Mucosa of descending colon (tissue), 3 donors: ENCODE measurements around the gene MYCBP2. TPM values are rescaled to one million over a fixed set of nuclear protein-coding genes. Genes with fewer than 3 reads are reported as not detected.

Experiments
- ATAC-seq: fragments of 200-7000 bp; cut with Tn5 transposase; one replicate; pipeline ENCODE4 v1.9.1; 2020; ENCODE audit warnings: mild to moderate bottlenecking, moderate library complexity
- DNase-seq, 3 donors: peaks; one replicate each; pipeline ENCODE4 v3.0.0-alpha.2; 2020
- H3K36me3 ChIP-seq: fragments of 200-600 bp; one replicate; pipeline ENCODE4 v1.8.0; 2021; ENCODE audit warnings: low read depth, mild to moderate bottlenecking
- H3K4me1 ChIP-seq: fragments of 200-600 bp; one replicate; pipeline ENCODE4 v1.8.0; 2021; ENCODE audit warnings: low read depth, mild to moderate bottlenecking
- H3K4me3 ChIP-seq: fragments of 200-600 bp; one replicate; pipeline ENCODE4 v1.8.0; 2021; ENCODE audit warnings: mild to moderate bottlenecking
- H3K9me3 ChIP-seq: fragments of 200-600 bp; one replicate; pipeline ENCODE4 v1.8.0; 2021; ENCODE audit warnings: mild to moderate bottlenecking
- intact Hi-C, 2 donors: fragments of 100-400 bp; cut with DNase I in 1 of 2; cut with micrococcal nuclease in 1 of 2; formaldehyde crosslinking; loops; one replicate each; pipeline versions ENCODE4 v1.11.0 to v1.11.1; 2022; cut with DNase I, micrococcal nuclease
- total RNA-seq, 3 donors: library from RNA; stranded (reverse); fragmentation: NEBNext Ultra II Directional in 2 of 3; extraction: Animal tissue kit (Norgen Biotek cat#: 25700) in 2 of 3; gene quantifications; one replicate each; pipeline versions ENCODE4 v1.2.1 to v1.2.4, GENCODE V29; 2021 to 2023
- TF ChIP-seq, protein P1 (sequence below): fragments of 200-600 bp; IDR thresholded peaks from one replicate; pipeline ENCODE4 v1.8.0; 2022; ENCODE audit warnings: antibody characterized with exemption, mild to moderate bottlenecking
- donor health status: DM: no; HTN: no; CAD: no; lungs with moderate emphysema.
- donor health status: DM: no; HTN: no; CAD: no.
- donor health status: DM: no; HTN: yes; CAD: no.

MYCBP2 gene
- total RNA-seq, 3 donors from 2014 or later, result 27.6 to 81.5 (median 46.1) TPM

DNA sequence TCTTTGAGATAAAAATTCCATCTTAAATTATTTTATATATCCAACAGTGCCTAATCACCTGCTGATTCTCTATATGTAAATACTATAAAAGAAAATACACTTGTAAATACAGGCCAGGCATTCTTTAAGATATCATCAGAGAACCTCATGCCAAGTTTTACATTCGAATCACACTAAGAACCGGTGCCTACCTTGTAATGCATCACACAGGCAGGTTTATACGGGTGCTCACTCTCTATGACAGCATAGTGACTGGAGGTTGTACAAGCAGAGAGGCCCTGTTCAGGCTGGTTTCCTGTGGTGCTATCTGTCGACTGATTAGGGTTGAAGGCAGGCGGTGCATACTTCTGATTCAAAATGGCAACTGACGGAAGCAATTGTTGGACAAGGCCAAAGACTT lies 158.7 kb downstream of the MYCBP2 start:
- H3K4me1 ChIP-seq, result peaks cover 3% of the 10 kb centered on the region
- TF ChIP-seq, protein P1, sequence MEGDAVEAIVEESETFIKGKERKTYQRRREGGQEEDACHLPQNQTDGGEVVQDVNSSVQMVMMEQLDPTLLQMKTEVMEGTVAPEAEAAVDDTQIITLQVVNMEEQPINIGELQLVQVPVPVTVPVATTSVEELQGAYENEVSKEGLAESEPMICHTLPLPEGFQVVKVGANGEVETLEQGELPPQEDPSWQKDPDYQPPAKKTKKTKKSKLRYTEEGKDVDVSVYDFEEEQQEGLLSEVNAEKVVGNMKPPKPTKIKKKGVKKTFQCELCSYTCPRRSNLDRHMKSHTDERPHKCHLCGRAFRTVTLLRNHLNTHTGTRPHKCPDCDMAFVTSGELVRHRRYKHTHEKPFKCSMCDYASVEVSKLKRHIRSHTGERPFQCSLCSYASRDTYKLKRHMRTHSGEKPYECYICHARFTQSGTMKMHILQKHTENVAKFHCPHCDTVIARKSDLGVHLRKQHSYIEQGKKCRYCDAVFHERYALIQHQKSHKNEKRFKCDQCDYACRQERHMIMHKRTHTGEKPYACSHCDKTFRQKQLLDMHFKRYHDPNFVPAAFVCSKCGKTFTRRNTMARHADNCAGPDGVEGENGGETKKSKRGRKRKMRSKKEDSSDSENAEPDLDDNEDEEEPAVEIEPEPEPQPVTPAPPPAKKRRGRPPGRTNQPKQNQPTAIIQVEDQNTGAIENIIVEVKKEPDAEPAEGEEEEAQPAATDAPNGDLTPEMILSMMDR, result no peak
- DNase-seq, result peak in 1 of 3 donors; percentile 24
- H3K9me3 ChIP-seq, result no peaks in the 10 kb centered on the region
- intact Hi-C loops, result no loop called here
- ATAC-seq, result peak; percentile 97
- H3K4me3 ChIP-seq, result no peak overlapping the region
- no peaks in the 10 kb centered on the region for H3K36me3 ChIP-seq

DNA sequence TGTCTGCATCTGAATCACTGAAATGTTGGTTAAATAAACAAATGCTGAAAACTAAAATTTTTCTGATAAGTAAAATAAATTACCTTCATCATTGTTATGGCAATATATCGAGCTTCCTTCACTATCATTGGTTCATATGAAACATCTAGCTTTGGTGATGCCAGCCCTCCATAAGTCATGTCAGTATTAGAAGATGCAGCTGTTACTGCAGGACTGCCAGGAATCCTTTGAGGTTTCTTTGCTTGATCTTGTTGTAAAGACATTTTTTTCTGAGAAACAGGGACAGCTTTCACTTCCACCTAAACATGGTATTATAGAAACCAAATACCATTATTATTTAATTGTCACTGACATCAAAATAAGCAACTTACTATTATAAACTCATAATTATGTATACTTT lies 176.2 kb downstream of the MYCBP2 start:
- intact Hi-C loops, result no loop called here
- TF ChIP-seq, protein P1, result no peak
- Histone ChIP-seq H3K9me3 (no peaks in the 10 kb centered on the region), H3K4me1 (no peaks in the 10 kb centered on the region), H3K4me3 (no peak overlapping the region), H3K36me3 (no peaks in the 10 kb centered on the region)
- DNase-seq (no peak), ATAC-seq (no peak)

DNA sequence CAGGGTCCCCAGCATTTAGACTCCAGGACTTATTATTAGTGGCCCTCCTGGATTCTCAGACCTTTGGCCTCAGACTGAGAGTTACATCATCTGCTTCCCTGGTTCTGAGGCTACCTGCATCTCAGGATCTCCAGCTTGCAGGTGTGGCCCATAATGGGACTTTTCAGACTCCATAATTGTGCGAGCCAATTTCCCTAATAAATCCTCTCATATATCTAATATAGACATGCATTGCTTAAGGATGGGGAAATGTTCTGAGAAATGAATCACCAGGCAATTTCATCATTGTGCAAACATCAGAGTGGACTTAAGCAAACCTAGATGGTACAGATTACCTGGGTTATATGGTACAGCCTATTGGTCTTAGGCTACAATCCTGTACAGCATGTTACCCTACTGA lies 183.5 kb downstream of the MYCBP2 start:
- Histone ChIP-seq H3K9me3 (no peaks in the 10 kb centered on the region), H3K4me1 (no peaks in the 10 kb centered on the region), H3K4me3 (no peak overlapping the region), H3K36me3 (no peaks in the 10 kb centered on the region)
- no peak for DNase-seq
- TF ChIP-seq, protein P1, result no peak
- peak; percentile 94 for ATAC-seq
- intact Hi-C loops, result no loop called here

DNA sequence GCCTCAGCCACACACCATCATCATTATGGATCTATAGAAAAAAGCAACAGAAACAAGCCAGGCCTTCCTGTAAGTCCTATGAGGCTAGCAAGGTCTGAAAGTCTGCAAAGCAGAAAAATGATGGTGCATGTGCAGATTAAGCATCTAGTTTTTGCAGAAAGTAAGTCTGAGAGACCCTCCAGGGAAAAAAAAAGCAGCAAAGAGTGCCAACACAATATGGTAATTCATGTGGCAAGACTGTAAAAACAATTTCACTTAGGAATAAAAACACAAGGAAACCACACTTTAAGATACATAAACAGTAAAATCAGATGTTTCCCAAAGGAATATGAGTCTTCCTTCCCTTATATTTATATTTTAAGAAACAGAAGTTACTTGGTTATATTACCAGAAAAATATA lies 187.6 kb downstream of the MYCBP2 start:
- DNase-seq (no peak), ATAC-seq (no peak)
- intact Hi-C loops, result no loop called here
- no peaks in the 10 kb centered on the region for H3K36me3 ChIP-seq
- no peaks in the 10 kb centered on the region for H3K4me1 ChIP-seq
- TF ChIP-seq, protein P1, result no peak
- H3K4me3 ChIP-seq, result no peak overlapping the region
- no peaks in the 10 kb centered on the region for H3K9me3 ChIP-seq

DNA sequence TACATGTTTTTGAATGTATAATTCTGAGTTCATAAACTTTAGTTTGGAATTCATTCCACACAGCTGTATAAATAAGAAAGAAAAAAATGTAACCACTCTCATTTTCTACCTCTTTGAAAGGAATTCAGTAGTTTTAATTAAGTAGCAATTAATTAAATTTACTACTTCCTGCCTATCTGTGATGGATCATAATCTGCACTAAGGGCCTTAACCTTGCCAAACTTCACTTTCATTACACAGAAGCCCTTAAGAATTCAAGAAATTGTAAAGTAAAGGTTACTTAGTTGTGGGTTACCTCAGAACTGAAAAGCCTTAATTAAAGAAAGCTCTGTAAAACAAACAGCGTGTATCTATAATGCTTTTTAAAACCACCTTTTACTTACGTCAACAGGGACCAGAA lies 188.1 kb downstream of the MYCBP2 start:
- Histone ChIP-seq H3K4me3 (no peak overlapping the region), H3K4me1 (no peaks in the 10 kb centered on the region), H3K9me3 (no peaks in the 10 kb centered on the region), H3K36me3 (no peaks in the 10 kb centered on the region)
- intact Hi-C loops, result no loop called here
- TF ChIP-seq, protein P1, result no peak
- ATAC-seq, result no peak
- DNase-seq, result no peak

DNA sequence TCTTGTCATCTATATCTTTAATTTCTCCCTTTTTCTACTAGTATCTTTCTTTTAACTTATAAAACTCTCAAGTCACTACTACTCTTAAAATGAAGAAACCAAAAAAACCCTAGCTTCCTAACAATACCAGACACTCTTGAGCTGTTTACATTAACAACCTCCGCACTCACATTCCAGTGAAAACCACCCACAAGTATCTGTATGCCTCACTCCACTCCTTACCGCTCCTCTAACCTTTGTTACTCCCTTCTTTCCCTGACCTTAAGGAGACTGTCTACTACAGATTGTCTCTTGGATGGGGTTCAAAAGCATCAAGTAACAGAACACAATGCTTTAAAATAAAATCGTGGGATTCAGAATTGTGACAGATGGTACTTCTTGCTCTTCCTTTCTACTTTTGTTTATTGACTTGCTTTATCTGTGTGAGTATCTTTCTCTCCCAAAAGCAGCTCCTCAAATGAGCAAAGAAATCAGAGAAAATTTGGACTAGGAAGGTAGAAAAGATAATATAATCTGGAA lies 189.9 kb downstream of the MYCBP2 start:
- Histone ChIP-seq H3K9me3 (no peaks in the 10 kb centered on the region), H3K36me3 (no peaks in the 10 kb centered on the region), H3K4me3 (no peak overlapping the region), H3K4me1 (no peaks in the 10 kb centered on the region)
- no peak for DNase-seq
- ATAC-seq, result no peak
- TF ChIP-seq, protein P1, result no peak
- intact Hi-C loops, result no loop called here
